HG03575 (cell line): ENCODE results near the gene RHBDL2.
"Not testable (repeated sequence)": the region's sequence is repeated elsewhere in the genome, so short reads cannot be mapped to it uniquely, and the experiment has no call there.

Source experiments
- ATAC-seq: cut with Tn5 transposase; IDR thresholded peaks from one replicate; pipeline ENCODE4 v1.9.1; 2021; ENCODE audit not compliant: unreplicated experiment, insufficient number of reproducible peaks, low FRiP score; ENCODE audit errors: extremely low read depth

The RHBDL2 gene

DNA sequence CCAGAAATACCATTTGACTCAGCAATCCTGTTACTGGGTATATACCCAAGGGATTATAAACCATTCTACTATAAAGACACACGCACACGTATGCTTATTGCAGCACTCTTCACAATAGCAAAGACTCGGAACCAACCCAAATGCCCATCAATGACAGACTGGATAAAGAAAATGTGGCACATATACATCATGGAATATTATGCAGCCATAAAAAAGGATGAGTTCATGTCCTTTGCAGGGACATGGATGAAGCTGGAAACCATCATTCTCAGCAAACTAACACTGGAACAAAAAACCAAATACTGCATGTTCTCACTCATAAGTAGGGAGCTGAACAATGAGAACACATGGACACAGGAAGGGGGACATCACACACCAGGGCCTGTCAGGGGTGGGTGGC lies 96.5 kb downstream of the RHBDL2 start:
- ATAC-seq = not testable (repeated sequence)

DNA sequence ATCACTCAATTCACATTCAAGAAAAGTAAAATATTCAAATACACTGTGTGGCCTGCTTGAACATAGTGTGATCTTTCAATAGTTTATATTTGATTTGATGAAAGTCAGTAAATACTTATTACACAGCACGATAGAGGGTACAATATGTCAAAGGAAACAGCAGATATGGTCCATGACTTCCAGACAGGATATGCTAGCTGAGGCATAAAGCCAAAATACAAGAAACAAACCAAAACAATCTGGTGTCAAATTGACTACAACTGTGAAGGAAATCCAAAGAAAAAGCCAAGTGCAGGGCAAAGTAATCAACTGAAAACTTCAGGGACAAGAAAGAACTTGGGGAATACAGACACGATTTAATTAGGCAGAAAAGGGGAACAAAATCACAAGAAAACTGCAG lies 101.3 kb downstream of the RHBDL2 start:
- ATAC-seq = no peak

DNA sequence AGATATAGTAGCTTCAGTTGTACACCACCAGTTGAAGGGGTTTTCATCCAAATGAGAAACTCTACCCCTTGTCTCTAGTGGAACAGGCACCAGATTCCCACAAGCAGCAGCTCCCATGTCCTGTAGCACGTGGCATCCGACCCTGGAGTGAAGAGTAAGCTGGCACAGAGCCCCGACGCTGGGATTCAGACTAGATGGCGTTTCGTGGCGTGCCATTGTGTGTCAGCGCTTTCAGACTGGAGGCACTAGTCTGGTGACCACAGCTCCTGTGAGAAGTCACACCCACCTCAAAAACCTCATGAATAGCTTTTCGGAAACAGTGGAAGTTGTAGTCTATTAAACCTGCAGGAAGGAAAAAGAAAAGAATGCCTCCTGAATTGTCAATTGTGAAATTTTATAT lies 102.3 kb downstream of the RHBDL2 start:
- no peak for ATAC-seq

DNA sequence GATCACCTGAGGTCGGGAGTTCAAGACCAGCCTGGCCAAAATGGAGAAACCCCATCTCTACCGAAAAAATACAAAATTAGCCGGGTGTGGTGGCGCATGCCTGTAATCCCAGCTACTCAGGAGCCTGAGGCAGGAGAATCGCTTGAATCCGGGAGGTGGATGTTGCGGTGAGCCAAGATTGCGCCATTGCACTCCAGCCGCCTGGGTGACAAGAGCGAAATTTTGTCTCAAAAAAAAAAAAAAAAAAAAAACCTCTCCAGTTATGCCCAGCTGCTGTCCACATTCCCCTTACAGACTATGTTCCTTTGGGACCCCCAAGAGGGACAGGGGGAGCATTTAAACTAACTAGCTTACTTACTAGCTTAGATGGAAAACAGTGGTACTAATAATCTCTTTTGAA lies 105.3 kb downstream of the RHBDL2 start:
- ATAC-seq = not testable (repeated sequence)
